ENCODE measurements around the gene CKS1B.
"Not testable (repeated sequence)": the region's sequence is repeated elsewhere in the genome, so short reads cannot be mapped to it uniquely, and the experiment has no call there.

CKS1B gene

DNA sequence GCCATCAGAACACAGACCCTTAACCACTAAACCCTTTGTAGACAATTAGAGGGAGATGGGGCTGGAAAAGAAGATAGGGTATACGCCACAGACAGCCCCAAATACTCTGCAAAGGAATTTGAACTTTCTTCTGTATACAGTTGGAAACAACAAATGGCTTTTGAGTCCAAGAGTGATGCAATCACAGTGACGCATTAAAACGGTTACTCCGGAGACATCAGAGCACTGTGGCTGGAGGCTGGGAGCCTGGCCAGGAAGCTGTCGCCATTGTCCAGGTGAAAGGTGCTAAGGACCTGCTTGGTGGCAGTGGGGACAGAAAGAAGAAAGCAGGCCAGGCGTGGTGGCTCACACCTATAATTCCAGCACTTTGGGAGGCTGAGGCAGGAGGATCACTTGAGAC, 12.8 kb downstream of the CKS1B start:
- DNase-seq, result no peak

DNA sequence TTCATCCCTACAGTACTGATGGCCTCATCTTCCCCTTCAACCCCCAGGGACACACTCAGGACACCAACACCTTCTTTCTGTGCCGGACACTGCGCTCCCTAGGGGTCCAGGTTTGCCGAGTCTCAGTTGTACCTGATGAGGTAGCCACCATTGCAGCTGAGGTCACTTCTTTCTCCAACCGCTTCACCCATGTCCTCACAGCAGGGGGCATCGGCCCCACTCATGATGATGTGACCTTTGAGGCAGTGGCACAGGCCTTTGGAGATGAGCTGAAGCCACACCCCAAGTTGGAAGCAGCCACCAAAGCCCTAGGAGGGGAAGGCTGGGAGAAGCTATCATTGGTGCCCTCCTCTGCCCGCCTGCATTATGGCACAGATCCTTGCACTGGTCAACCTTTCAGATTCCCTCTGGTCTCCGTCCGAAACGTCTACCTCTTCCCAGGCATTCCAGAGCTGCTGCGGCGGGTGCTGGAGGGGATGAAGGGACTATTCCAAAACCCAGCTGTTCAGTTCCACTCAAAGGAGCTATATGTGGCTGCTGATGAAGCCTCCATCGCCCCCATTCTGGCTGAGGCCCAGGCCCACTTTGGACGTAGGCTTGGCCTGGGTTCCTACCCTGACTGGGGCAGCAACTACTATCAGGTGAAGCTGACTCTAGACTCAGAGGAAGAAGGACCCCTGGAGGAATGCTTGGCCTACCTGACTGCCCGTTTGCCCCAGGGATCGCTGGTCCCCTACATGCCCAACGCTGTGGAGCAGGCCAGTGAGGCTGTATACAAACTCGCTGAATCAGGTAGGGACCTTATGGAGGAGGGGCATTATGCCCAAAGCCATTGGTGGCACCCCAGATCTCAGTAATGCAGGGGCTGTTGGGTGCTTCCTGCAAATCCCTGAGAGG, 13.8 kb downstream of the CKS1B start:
- DNase-seq, result no peak

DNA sequence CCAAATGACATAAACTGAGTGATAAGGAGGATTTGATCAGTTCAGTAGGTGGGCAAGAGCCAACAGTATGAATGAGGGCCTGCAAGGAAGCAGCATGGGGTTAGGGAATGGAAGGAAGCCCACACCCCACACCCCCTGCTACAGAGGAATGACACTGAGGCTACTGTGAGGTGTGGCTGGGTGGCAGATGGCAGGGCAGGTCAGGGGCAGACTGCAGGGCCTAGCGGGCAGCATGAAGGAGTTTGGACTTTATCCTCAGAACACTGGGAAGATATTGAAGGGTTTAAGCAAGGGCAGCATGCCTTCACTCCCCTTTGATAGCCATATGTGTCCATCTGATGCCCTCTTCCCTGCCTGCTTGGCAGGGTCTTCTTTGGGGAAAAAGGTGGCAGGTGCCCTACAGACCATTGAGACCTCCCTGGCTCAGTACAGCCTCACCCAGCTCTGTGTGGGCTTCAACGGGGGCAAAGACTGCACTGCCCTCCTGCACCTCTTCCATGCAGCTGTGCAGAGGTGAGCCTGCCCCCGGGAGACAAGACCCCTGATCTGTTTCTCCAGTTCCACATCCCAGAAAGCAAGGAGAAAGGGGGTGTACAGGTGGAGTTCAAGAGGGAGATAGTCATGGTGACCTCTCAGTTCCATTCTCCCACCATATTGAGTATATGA, 14.8 kb downstream of the CKS1B start:
- DNase-seq, result no peak

DNA sequence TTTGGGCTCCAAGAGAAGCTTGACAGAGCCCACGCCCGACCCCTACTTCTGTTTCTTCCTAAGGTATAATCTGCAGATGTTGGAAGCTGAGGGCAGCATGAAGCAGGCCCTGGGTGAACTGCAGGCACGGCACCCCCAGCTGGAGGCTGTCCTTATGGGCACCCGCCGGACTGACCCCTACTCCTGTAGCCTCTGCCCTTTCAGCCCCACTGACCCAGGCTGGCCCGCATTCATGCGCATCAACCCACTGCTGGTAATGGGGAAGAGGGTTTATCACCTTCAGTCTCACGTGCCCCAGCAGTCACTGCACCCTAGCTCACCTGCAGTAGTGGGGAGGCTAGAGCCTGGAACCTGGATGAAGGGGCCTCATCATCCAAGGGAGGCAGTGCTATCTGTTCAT, 15.8 kb downstream of the CKS1B start:
- DNase-seq, result no peak

DNA sequence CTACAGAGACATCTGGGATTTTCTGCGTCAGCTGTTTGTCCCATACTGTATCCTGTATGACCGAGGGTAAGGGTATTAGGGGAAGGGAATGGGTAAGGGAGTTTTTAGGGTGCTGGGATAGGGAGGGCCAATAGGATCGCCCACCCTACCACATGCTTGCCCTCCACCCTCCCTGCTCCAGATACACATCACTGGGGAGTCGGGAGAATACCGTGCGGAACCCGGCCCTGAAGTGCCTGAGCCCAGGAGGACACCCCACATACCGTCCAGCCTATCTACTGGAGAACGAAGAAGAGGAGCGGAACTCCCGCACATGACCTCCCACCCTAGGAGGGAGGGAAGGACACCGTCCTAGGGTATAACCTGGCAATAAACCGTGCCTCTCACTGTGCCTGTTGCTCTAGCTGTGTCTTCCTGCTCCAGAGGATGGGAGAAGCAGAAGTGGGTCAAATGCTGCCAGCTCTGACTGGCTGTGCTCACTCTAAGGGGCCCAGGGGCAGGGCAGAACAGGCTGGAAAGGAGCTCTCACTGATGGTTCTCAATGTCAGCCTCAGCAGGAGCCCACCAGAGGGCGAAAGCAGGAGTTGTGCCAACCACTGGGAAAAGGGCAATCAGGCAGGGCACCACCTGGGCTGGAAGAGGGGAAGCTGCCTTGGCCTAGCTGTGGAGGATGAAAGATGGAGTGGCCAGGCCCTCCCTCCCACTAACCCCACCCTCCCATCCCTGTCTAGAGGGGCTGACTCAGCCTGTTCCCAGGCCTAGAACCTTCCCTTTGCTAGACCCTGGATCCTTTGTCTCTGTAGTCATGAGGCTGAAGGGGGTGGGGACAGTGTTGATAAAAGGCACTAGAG, 18.5 kb downstream of the CKS1B start:
- no peak for DNase-seq

DNA sequence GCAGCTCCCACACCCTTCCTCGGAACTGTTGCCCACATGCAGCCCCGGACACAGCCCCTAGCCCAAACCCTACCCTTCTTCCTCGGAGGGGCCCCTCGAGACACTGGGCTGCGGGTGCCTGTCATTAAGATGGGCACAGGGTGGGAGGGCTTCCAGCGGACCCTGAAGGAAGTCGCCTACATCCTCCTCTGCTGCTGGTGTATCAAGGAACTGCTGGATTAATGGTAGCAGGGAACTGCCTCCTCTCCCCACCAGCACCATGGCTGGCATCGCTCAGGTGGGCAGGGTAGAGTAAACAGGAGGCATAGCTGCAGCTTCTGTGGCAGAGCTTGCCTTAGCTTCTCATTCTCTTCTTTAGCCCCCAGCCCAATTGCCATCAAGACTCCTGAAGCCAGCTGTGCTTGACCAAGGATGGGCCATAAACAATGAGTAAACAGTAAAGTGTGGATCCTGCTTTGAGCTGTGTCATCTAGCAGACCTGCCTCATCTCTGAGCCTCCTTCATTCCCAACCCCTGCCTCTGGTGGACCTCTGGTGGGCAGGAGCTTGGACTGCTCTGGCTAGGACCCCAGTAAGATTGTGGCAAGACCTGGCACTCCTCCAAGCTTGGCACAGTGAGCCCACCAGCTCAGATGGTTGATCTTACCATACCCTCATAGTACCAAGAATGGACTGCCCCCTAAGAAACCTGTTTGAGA, 19.2 kb downstream of the CKS1B start, which contains the start of gene LENEP:
TSS of gene LENEP (plus strand) at position 15 of the 697 bp plus-strand sequence. CDS start at position 37, 22 bp downstream.
- no peak for DNase-seq

DNA sequence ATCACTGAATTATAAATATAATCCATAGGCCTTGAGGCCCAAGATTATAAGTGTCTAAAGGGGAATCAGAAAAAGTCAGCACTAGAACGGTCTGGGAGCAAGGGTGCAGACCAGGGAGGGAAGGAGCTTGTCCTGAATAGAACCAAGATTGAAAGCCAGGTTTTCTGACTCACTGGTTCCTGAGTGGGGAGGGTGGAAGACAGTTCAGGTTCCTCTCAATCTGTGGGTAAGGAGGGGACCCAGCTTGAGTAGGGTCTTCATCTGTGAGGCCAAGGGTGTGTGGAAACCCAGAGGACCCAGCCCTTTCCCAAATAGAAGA, 19.7 kb downstream of the CKS1B start:
- no peak for DNase-seq

DNA sequence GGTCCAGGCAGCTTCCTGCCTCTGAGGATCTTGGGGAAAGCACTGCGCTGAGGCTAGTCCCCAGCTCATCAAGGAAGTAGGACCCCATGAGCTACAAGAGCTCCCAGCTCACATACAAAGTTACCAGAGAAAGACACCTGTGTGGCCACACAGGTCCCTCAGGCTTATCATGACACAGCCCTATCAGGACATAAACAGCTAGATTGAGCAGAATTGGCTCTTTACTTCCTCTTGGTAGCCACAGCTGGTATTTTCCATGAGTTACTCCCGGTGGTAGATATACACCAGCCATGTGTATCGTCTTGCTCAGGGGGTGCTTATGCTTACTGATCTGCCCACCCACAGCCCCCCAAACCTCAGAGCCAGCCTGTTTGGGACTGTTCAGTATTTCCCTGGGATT, 20.1 kb downstream of the CKS1B start:
- no peak for DNase-seq

DNA sequence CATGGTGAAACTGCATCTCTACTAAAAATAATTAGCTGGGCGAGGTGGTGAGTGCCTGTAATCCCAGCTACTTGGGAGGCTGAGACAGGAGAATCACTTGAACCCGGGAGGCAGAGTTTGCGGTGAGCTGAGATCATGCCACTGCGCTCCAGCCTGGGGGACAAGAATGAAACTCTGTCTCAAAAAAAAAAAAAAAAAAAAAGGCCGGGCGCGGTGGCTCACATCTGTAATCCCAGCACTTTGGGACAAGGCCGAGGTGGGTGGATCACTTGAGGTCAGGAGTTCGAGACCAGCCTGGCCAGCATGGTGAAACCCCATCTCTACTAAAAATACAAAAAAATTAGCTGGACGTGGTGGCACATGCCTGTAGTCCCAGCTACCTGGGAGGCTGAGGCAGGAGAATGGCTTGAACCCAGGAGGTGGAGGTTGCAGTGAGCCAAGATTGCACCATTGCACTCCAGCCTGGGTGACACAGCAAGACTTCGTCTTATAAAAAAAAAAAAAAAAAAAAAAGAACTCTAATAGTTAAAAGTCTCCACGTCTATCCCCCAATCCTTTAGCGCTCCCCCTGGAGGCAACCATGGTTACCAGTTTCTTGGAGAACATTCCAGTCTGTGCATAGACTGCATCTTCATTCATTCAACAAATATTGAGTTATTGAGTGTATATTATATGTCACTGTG, 21.0 kb downstream of the CKS1B start:
- not testable (repeated sequence) for DNase-seq

DNA sequence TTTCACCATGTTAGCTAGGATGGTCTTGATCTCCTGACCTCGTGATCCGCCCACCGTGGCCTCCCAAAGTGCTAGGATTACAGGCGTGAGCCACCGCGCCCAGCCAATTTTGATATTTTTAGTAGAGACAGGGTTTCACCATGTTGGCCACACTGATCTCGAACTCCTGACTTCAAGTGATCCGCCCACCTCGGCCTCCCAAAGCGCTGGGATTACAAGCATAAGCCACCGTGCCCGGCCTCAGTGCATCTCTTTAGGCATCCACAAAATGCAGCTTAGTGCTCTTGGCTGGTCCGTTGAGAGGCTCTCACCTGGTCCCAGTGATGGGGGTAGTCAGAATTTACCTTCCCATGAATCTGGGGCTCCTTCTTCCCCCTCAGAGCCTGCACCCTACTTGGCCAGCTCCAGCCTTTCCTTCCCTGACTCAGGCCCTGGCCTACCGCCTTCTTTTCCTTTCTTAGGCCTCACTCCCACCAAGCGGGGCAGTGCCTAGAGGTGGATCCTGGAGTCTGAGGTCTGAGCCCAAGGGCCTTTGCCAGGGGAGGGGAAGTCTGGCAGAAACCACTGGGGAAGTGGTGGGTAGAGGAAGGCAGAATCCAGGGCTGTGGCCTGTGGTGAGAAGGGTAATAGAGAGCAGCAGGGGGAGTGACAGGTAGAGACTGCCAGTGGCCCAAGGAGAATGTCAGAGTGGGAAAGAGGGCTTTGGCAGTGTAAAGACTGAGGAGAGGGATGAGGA, 22.7 kb downstream of the CKS1B start:
- DNase-seq, result no peak

DNA sequence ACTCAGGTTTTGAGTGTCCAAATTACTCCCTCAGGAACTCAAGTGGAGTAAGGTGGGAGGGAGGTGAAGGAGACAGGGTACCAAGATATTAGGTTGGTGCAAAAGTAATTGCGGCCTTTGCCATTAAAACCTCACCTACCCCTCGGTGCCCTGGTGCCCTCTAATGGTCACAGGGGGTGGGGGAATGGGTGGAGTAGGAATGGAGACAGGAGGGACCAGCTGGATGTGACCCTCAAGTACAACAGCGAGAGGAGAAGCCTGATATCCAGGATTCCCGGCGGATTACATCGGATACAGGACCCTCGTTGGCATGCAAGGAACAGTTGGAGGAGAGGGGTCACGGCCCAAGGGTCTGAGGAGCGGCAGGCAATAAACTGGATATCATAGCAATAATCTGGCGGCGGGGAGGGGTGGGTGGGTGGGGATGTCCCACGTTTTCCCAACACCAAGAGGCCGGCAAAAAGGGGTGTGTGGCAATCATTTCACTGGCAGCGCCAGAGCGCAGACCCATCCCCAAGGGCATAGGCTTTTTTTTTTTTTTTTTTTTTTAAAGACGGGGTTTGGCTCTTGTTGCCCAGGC, 23.8 kb downstream of the CKS1B start:
- no peak for DNase-seq

DNA sequence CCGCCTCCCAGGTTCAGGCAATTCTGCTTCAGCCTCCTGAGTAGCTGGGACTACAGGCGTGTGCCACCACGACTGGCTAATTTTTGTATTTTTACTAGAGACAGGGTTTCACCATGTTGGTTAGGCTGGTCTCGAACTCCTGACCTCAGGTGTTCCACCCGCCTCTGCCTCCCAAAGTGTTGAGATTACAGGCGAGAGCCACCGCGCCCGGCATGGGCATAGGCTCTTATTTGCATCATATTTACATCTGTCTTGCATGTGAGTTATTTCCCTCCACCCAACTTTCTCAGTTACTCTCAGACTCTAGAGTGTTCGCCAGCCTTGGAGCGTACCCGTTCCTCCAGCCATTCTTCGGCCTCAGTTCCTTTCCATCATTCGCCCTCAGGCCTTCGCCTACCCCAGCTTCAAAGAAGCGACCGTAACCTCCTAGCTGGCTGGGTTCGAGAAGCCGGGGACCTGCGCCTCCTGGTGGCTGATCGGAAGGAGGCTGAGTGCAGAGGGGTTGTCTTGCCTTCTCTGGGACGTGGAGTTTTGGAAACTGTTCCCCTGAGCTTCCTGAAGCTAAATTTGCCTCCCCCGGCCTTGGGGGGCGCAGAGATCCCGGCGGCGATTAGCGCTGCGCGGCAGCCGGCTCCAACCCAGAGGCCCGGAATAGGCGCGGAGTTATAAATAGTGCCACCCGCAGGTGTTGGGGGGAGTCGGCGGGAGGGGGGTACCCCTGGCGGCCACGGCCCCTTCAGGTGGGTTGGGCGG, 24.5 kb downstream of the CKS1B start:
- DNase-seq, result peak in 10 of 14 donors; percentile 16 to 62 (median 42)

DNA sequence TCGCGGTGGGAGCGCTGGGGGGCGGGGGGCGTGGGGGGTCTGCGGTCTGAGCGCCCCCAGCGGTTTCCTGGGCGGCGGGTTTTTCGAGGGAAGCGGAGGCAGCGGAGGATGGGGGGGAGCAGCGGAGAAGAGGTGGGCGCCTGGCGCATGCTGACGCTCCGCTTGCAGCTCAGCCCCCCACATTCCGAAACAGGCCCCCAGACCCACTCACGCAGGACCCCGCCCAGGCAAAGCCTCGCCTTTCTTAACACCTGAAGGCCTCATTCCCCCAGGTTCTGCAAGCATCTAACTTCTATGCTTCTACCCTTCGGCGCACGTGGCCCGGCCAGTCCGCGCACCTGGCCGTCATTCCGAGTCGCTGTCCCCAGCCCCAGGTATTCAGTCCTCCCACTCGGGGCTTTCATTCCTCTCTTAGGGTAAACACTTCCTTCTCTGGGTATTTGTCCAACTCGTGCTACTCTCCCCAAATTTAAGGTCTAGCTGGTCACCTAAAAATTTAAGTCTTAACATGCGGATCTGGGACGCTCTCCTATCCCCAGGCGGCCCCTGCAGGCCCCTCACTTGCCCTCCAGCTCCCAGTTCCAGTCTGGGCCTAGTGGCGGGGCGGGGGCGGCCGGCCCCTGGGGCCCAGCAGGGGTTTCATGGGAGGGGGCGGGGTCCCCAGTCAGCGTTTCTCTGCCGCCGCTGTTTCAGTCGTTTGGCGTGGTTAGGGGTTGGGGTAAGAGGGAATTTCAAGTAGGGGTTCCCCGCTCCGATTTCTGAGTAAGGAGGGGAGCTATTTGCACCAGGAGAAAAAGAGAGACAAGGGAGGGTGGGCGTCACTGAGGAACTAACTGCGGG, 25.3 kb downstream of the CKS1B start:
- peak in 3 of 14 donors; percentile 39 to 60 (median 56) for DNase-seq

DNA sequence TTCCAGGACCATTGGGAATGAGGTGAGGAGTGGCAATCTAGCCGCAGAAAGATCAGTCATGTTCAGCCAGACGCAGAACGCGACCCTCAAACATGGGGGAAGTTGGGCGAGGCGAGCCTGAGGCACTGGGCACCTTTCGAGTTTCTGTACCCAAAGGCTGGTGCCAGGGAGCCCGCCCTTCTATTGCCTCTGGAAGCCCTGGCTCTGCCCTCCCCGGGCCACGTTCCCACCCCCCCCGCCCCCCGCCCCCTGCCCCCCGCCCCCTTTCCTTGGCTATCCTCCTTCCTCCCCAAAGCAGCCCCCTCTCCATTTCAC, 25.9 kb downstream of the CKS1B start:
- peak in 3 of 14 donors; percentile 47 to 80 (median 78) for DNase-seq

DNA sequence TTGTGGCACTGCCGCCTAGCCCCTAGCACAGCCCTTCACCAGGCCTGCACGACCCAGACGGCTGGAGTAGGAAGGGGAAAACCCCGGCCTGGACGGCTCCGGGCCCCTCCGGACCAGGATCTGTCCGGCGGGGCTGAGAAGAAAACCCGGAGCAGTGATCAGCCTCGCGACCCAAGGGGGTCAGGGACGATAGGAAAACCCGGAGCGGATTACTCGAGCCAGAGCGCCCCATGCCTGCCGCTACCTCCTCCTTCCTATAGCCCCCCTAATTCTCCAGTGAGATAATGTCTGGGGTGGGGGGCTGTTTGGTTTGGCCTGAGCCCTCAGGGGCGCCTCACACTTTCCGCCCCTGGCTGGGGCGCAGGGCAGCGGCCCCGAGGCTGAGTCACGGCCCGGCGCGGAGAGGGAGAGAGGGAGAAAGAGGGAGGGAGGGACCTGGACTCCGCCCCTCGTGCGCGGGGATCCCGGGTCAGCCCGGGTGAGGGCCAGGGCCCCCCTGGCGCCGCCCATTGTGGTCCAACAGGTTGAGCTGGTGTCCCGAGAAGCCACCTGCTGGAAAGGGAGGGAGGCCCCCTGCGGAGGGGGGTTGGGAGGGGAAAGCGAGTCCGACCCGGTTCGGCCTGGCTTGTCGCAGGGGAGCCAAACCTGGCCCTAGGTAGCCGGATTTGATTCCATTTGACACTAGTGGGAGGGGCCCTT, 26.4 kb downstream of the CKS1B start:
- DNase-seq, result peak; percentile 81 to 96 (median 92)

DNA sequence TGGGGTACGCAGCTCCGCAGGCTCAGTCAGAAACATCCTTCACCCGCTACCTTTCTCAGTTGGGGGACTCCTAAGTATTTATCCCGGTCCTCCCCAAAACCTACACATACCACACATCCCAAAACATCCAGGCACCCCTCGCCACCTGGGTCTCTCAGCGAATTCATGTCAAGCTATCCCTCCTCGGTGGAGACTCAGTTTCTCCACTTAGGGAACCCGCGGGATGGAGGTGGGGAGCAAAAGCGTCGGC, 26.9 kb downstream of the CKS1B start:
- DNase-seq, result no peak

DNA sequence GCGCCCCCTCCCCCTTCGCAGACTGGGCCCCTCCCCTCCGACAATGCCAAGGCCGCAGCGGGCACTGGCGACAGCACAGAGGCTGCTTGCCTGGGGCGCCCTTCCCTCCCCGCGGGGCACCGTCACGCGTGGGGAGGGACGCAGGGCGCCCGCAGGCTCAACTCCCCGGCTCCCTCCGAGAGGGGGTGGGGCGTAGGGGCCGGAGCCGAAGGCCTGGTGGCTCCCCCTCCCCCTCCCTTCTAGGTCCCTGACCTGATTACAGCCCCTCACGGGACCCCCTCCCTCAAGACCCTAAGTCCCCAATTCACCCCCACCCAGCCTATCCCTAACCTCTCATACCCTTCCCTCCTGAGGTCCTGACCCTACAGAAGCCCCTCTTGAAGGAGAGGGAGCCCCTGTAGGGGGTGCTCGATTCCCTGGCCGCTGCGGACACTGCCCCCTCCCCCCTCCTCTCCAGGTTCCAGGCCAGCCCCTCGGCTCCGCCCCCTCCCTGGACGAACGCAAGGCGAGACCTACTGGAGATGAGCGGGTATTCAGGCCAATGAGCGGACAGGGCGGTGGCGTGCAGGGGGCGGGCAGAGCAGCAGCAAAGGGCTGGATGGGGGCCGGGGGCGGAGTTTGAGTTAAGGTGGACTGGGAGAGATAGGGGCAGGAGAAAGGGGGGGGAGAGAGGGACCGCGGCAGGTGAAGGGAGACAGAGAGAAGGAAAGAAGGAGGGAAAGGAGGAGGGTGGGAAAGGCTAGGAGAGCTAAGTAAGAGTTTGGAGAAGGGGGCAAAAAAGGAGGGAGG, 27.4 kb downstream of the CKS1B start:
- DNase-seq, result peak; percentile 95 to 100 (median 98)

Data from C1 segment of cervical spinal cord (tissue), 14 donors.